Measurements from ENCODE around the gene FRS2. TPM values are rescaled to one million over a fixed set of nuclear protein-coding genes. Genes with fewer than 3 reads are reported as not detected.

The FRS2 gene
- total RNA-seq, 4 donors from 2014 or later = 16.7 to 48.6 (median 25.3) TPM

DNA sequence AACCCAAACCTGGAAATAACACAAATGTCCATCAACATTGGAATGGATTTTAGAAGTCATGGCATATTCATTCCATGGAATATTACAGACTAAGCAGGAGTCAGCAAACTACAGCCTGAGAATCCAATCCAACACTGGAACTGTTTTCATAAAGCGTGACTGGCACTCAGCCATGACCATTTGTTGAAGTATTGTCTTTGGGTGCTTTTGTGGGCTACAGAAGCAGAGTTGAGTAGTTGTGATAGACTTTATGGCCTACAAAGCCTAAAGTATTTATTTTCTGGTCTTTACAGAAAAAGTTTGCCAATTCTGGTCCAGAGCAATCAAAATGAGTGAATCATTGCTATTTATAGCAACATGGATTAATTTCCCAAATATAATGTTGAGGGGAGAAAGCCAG, 34.5 kb upstream of the FRS2 start:
- no peaks in the 10 kb centered on the region for H3K4me1 ChIP-seq
- no peak for DNase-seq
- 81% methylated on average over 1 of the region's 1 CpG; no CpG with 5 or more reads in 1 of the 2 donors for WGBS, 2 donors (ENCODE audit: low coverage in 1 of 2)
- no peak for TF ChIP-seq POLR2A (IDR thresholded peaks at IDR 0.05)
- TF ChIP-seq EP300 (IDR thresholded peaks at IDR 0.05; ENCODE audit: low read depth) = no peak
- TF ChIP-seq, protein P1, sequence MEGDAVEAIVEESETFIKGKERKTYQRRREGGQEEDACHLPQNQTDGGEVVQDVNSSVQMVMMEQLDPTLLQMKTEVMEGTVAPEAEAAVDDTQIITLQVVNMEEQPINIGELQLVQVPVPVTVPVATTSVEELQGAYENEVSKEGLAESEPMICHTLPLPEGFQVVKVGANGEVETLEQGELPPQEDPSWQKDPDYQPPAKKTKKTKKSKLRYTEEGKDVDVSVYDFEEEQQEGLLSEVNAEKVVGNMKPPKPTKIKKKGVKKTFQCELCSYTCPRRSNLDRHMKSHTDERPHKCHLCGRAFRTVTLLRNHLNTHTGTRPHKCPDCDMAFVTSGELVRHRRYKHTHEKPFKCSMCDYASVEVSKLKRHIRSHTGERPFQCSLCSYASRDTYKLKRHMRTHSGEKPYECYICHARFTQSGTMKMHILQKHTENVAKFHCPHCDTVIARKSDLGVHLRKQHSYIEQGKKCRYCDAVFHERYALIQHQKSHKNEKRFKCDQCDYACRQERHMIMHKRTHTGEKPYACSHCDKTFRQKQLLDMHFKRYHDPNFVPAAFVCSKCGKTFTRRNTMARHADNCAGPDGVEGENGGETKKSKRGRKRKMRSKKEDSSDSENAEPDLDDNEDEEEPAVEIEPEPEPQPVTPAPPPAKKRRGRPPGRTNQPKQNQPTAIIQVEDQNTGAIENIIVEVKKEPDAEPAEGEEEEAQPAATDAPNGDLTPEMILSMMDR (IDR thresholded peaks at IDR 0.05) = no peak
- TF ChIP-seq POLR2AphosphoS5 (IDR thresholded peaks at IDR 0.05) = no peak
- H3K36me3 ChIP-seq = no peaks in the 10 kb centered on the region
- intact Hi-C loops (cut with DNase I; ENCODE audit: low total_unique reads) = no loop called here
- no peaks in the 10 kb centered on the region for H3K9me3 ChIP-seq
- H3K27me3 ChIP-seq = no peaks in the 10 kb centered on the region
- H3K4me3 ChIP-seq = no peak overlapping the region
- in situ Hi-C loops (cut with MboI; ENCODE audit: low pct_ligation_motif_present in 1 of 4, low pct_unique_long_range_greater_than_20kb in 1 of 4, low sequenced_read_pairs in 3 of 4) = no loop called here
- no peak overlapping the region for H3K27ac ChIP-seq

DNA sequence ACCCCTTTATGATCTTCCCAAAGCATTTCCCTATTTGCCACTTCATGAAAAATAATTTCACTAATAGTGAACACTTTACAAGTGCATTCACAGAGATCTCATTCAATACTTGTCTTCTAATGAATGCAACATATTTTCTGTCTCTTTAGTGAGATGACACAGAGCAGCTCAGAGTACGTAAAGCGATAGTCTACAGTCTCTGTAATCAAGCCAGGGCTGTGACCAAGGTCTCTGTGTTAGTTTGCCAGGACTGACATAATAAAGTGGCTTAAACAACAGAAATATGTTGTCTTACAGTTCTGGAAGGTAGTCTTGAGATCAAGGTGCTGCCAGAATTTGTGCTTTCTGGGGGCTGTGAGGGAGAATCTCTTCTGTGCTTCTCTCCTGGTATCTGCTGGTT, 33.1 kb upstream of the FRS2 start:
- intact Hi-C loops (cut with DNase I; ENCODE audit: low total_unique reads) (no loop called here), in situ Hi-C loops (cut with MboI; ENCODE audit: low pct_ligation_motif_present in 1 of 4, low pct_unique_long_range_greater_than_20kb in 1 of 4, low sequenced_read_pairs in 3 of 4) (no loop called here)
- Histone ChIP-seq H3K9me3 (no peaks in the 10 kb centered on the region), H3K4me3 (no peak overlapping the region), H3K36me3 (no peaks in the 10 kb centered on the region), H3K27ac (no peak overlapping the region), H3K4me1 (no peaks in the 10 kb centered on the region), H3K27me3 (no peaks in the 10 kb centered on the region)
- 59 to 95% methylated on average over 2 of the region's 2 CpGs for WGBS, 2 donors (ENCODE audit: low coverage in 1 of 2)
- TF ChIP-seq POLR2AphosphoS5 (IDR thresholded peaks at IDR 0.05) (no peak), EP300 (IDR thresholded peaks at IDR 0.05; ENCODE audit: low read depth) (no peak), POLR2A (IDR thresholded peaks at IDR 0.05) (no peak)
- TF ChIP-seq, protein P1 (IDR thresholded peaks at IDR 0.05) = no peak
- DNase-seq = no peak

DNA sequence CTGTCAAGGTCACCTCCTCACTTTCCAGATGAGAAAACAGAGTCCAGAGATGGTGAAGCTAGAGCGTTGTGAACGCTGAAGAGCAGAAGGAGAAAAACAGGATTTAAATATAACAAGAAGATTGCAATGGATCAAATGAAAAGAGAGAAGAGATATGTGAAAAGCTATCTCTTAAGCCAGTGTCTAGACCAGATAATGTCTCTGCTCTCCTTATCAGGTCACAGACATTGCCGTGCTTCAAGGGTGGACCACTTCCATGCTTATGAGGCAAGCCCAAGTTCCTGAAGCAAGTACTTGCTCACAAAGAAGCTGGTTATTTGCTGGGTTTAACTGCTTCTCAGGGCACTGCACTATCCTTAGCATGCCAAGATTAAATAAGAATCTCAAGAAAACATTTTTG, 31.6 kb upstream of the FRS2 start:
- in situ Hi-C loops (cut with MboI; ENCODE audit: low pct_ligation_motif_present in 1 of 4, low pct_unique_long_range_greater_than_20kb in 1 of 4, low sequenced_read_pairs in 3 of 4) (no loop called here), intact Hi-C loops (cut with DNase I; ENCODE audit: low total_unique reads) (loop anchor here (2.0 kb wide), 1 partner anchor 24 kb away; no protein-coding TSS in a partner anchor)
- Histone ChIP-seq H3K27ac (no peak overlapping the region), H3K27me3 (no peaks in the 10 kb centered on the region), H3K4me1 (no peaks in the 10 kb centered on the region), H3K9me3 (no peaks in the 10 kb centered on the region), H3K4me3 (no peak overlapping the region), H3K36me3 (no peaks in the 10 kb centered on the region)
- no peak for DNase-seq
- no peak for TF ChIP-seq POLR2AphosphoS5 (IDR thresholded peaks at IDR 0.05)
- 92 to 96% methylated on average over 2 to 3 of the region's 3 CpGs for WGBS, 2 donors (ENCODE audit: low coverage in 1 of 2)

GRCh38 chr12:69440016-69440415, 30.2 kb upstream of the FRS2 start:
- no peak overlapping the region for H3K27ac ChIP-seq
- no peaks in the 10 kb centered on the region for H3K27me3 ChIP-seq
- TF ChIP-seq, protein P1 (IDR thresholded peaks at IDR 0.05) = no peak
- TF ChIP-seq EP300 (IDR thresholded peaks at IDR 0.05; ENCODE audit: low read depth) (no peak), POLR2A (IDR thresholded peaks at IDR 0.05) (no peak), POLR2AphosphoS5 (IDR thresholded peaks at IDR 0.05) (no peak)
- in situ Hi-C loops (cut with MboI; ENCODE audit: low pct_ligation_motif_present in 1 of 4, low pct_unique_long_range_greater_than_20kb in 1 of 4, low sequenced_read_pairs in 3 of 4) (no loop called here), intact Hi-C loops (cut with DNase I; ENCODE audit: low total_unique reads) (no loop called here)
- no peaks in the 10 kb centered on the region for H3K9me3 ChIP-seq
- WGBS, 2 donors (ENCODE audit: low coverage in 1 of 2) = 89% methylated on average over 3 of the region's 3 CpGs; no CpG with 5 or more reads in 1 of the 2 donors
- no peak overlapping the region for H3K4me3 ChIP-seq
- DNase-seq = no peak
- H3K36me3 ChIP-seq = no peaks in the 10 kb centered on the region
- H3K4me1 ChIP-seq = no peaks in the 10 kb centered on the region

DNA sequence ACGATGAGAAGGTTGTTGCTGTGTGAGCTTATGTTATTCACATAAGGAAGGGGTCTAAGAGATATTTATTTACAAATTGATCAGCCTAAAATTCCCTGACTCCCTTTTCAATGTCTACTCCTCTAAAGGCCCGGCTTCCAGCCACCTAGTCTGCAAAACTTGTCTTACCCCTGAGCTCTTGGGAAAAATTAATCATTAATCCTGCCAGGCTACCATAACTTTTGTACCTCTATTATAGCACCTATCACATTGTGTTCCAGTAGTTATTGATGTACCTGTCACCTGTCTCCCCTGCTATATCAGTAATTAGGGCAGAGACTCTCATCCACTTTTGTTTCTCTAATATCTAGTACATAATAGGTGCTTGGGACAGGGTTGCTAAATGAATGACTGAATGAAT, 29.3 kb upstream of the FRS2 start:
- Histone ChIP-seq H3K9me3 (no peaks in the 10 kb centered on the region), H3K27me3 (no peaks in the 10 kb centered on the region), H3K4me3 (no peak overlapping the region), H3K27ac (no peak overlapping the region), H3K4me1 (no peaks in the 10 kb centered on the region), H3K36me3 (no peaks in the 10 kb centered on the region)
- DNase-seq = no peak
- intact Hi-C loops (cut with DNase I; ENCODE audit: low total_unique reads) (no loop called here), in situ Hi-C loops (cut with MboI; ENCODE audit: low pct_ligation_motif_present in 1 of 4, low pct_unique_long_range_greater_than_20kb in 1 of 4, low sequenced_read_pairs in 3 of 4) (no loop called here)
- no peak for TF ChIP-seq POLR2A (IDR thresholded peaks at IDR 0.05)
- no peak for TF ChIP-seq POLR2AphosphoS5 (IDR thresholded peaks at IDR 0.05)
- TF ChIP-seq, protein P1 (IDR thresholded peaks at IDR 0.05) = no peak
- no peak for TF ChIP-seq EP300 (IDR thresholded peaks at IDR 0.05; ENCODE audit: low read depth)
- WGBS, 2 donors (ENCODE audit: low coverage in 1 of 2) = 55 to 57% methylated on average over 2 of the region's 2 CpGs
